Ovary (tissue), 3 donors: Measurements from ENCODE around the gene ZW10.

Experiments
- EP300 ChIP-seq: sonication (generic); formaldehyde crosslinking; IDR thresholded peaks from one replicate; pipeline ENCODE4 v1.6.1; 2017; ENCODE audit warnings: antibody characterized with exemption
- POLR2A ChIP-seq: fragments of 450-650 bp; IDR thresholded peaks from one replicate; pipeline ENCODE4 v1.6.1; 2017; ENCODE audit warnings: antibody characterized with exemption, mild to moderate bottlenecking, moderate library complexity
- TF ChIP-seq, protein P1 (sequence below), 3 donors: fragments of 450-650 bp in 2 of 3; fragments of 200-600 bp in 1 of 3; IDR thresholded peaks; one replicate each; pipeline versions ENCODE4 v1.5.1 to v1.8.0; 2016 to 2022; ENCODE audit warnings: antibody characterized with exemption in 3 of 3, mild to moderate bottlenecking in 1 of 3
- donor health status: DM: no; HTN: no; CAD: no.

DNA sequence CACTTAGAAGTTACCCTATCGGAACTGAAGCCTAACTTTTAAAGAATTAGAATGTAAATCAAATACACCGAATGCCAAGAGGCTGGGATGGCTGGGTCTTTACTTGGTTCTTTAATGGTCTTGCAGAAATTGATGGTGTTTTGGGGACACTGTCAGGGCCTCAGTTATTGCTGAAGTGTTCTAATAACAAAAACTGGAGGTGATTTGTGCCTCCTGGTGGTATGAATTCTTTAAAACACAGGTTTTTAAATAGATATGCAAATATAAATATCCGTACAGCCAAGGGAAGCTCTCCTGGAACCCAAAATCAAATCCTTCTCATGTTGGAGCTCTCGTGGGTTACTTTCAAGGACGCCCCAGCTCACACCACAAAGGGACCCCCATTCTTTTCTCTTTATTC, 48.1 kb downstream of the ZW10 start:
- TF ChIP-seq, protein P1, sequence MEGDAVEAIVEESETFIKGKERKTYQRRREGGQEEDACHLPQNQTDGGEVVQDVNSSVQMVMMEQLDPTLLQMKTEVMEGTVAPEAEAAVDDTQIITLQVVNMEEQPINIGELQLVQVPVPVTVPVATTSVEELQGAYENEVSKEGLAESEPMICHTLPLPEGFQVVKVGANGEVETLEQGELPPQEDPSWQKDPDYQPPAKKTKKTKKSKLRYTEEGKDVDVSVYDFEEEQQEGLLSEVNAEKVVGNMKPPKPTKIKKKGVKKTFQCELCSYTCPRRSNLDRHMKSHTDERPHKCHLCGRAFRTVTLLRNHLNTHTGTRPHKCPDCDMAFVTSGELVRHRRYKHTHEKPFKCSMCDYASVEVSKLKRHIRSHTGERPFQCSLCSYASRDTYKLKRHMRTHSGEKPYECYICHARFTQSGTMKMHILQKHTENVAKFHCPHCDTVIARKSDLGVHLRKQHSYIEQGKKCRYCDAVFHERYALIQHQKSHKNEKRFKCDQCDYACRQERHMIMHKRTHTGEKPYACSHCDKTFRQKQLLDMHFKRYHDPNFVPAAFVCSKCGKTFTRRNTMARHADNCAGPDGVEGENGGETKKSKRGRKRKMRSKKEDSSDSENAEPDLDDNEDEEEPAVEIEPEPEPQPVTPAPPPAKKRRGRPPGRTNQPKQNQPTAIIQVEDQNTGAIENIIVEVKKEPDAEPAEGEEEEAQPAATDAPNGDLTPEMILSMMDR (IDR thresholded peaks at IDR 0.05): no peak
- TF ChIP-seq POLR2A (no peak), EP300 (no peak)
